ENCODE data around the gene OR5H2. TPM values are rescaled to one million over a fixed set of nuclear protein-coding genes. Genes with fewer than 3 reads are reported as not detected.

The OR5H2 gene
- total RNA-seq, 1 experiment from 2014 or later, result not detected

DNA sequence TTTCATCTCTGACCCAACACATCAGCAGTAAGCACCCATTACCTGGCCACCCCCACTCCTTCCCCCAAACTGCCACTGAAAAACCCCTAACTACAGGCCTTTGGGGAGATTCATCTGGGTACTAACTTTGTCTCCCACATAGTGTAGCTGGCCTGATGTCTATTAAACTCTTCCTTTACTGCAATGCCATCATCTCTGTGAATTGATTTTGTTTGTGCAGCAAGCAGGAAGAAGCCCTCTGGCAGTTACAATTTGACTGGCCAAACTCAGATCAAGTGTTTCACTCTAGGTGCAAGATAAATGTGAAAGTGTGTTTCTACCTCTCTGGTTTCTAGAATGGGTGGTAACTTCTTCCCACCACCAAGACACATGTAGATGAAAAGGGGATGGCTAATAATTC lies 44.6 kb downstream of the OR5H2 start:
- Histone ChIP-seq H3K36me3 (ENCODE audit: control insufficient read depth, insufficient read depth, low read length) (no peaks in the 10 kb centered on the region), H3K27ac (ENCODE audit: low read length) (no peak overlapping the region), H3K4me1 (ENCODE audit: control insufficient read depth, insufficient read depth, low read length) (no peaks in the 10 kb centered on the region), H3K9me3 (ENCODE audit: control insufficient read depth, insufficient read depth, low read depth, low read length) (no peaks in the 10 kb centered on the region), H3K4me3 (ENCODE audit: low read depth in 2 of 2, low read length in 2 of 2) (no peak overlapping the region), H3K27me3 (ENCODE audit: control insufficient read depth, insufficient read depth, low read length) (0 out of 2 replicates have a peak, but pooled peaks cover 3% of the 10 kb centered on the region)
- no TSS peak for BruUV-seq (replicated peaks)
- CTCF ChIA-PET, result no interaction called here
- POLR2A ChIA-PET, result no interaction called here
- in situ Hi-C loops (cut with HindIII; ENCODE audit: low pct_unique_long_range_greater_than_20kb, low sequenced_read_pairs) (no loop called here), intact Hi-C loops (cut with micrococcal nuclease; ENCODE audit: unreplicated experiment) (loop anchor here (10.0 kb wide), 2 partner anchors 248 to 532 kb away; no protein-coding TSS in a partner anchor)
- DNase-seq (ENCODE audit: low read depth, low spot score) (no peak), ATAC-seq (no peak)
- TF ChIP-seq SIN3A (IDR thresholded peaks at IDR 0.05; ENCODE audit: borderline replicate concordance, insufficient read depth, low read depth, low read length), result no peak
- TF ChIP-seq, protein P1, sequence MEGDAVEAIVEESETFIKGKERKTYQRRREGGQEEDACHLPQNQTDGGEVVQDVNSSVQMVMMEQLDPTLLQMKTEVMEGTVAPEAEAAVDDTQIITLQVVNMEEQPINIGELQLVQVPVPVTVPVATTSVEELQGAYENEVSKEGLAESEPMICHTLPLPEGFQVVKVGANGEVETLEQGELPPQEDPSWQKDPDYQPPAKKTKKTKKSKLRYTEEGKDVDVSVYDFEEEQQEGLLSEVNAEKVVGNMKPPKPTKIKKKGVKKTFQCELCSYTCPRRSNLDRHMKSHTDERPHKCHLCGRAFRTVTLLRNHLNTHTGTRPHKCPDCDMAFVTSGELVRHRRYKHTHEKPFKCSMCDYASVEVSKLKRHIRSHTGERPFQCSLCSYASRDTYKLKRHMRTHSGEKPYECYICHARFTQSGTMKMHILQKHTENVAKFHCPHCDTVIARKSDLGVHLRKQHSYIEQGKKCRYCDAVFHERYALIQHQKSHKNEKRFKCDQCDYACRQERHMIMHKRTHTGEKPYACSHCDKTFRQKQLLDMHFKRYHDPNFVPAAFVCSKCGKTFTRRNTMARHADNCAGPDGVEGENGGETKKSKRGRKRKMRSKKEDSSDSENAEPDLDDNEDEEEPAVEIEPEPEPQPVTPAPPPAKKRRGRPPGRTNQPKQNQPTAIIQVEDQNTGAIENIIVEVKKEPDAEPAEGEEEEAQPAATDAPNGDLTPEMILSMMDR (IDR thresholded peaks at IDR 0.05), result no peak
- TF ChIP-seq, protein P2, sequence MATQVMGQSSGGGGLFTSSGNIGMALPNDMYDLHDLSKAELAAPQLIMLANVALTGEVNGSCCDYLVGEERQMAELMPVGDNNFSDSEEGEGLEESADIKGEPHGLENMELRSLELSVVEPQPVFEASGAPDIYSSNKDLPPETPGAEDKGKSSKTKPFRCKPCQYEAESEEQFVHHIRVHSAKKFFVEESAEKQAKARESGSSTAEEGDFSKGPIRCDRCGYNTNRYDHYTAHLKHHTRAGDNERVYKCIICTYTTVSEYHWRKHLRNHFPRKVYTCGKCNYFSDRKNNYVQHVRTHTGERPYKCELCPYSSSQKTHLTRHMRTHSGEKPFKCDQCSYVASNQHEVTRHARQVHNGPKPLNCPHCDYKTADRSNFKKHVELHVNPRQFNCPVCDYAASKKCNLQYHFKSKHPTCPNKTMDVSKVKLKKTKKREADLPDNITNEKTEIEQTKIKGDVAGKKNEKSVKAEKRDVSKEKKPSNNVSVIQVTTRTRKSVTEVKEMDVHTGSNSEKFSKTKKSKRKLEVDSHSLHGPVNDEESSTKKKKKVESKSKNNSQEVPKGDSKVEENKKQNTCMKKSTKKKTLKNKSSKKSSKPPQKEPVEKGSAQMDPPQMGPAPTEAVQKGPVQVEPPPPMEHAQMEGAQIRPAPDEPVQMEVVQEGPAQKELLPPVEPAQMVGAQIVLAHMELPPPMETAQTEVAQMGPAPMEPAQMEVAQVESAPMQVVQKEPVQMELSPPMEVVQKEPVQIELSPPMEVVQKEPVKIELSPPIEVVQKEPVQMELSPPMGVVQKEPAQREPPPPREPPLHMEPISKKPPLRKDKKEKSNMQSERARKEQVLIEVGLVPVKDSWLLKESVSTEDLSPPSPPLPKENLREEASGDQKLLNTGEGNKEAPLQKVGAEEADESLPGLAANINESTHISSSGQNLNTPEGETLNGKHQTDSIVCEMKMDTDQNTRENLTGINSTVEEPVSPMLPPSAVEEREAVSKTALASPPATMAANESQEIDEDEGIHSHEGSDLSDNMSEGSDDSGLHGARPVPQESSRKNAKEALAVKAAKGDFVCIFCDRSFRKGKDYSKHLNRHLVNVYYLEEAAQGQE (IDR thresholded peaks at IDR 0.05; ENCODE audit: insufficient read depth in 1 of 2, low read depth in 2 of 2, low read length in 1 of 2), result no peak
- no peak for TF ChIP-seq TCF7L2 (IDR thresholded peaks at IDR 0.05; ENCODE audit: low read depth, low read length)
- TF ChIP-seq POLR2AphosphoS5 (IDR thresholded peaks at IDR 0.05; ENCODE audit: low read depth, low read length), result no peak

DNA sequence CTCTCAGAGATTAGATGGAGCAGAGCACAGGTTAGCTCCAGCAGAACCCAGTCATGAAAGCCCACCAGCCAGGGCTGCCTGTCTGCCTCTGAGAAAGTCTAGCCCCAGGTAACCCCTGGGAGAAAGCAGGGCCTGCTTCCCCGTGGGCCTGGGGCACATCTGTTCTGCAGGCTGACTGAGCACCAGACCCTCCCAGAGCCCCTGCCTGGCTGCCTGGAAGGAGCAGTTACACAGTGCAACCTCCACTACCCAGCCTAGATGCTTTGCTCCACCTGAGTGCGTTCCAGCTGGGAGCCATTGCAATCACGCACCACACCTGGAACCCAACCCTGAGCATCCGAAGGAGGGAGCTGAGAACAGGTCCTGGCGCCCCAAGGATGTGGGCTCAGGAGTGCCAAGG lies 46.6 kb downstream of the OR5H2 start:
- ATAC-seq (0 out of 2 replicates have a peak, but pooled peaks have one; percentile 48), DNase-seq (ENCODE audit: low read depth, low spot score) (no peak)
- H3K9me3 ChIP-seq (ENCODE audit: control insufficient read depth, insufficient read depth, low read depth, low read length), result no peaks in the 10 kb centered on the region
- ChIA-PET POLR2A (no interaction called here), CTCF (no interaction called here)
- intact Hi-C loops (cut with micrococcal nuclease; ENCODE audit: unreplicated experiment), result loop anchor here (1.0 to 10.0 kb wide), 4 partner anchors 140 to 534 kb away; no protein-coding TSS in a partner anchor
- 0 out of 2 replicates have a peak, but pooled peaks cover 3% of the 10 kb centered on the region for H3K27me3 ChIP-seq (ENCODE audit: control insufficient read depth, insufficient read depth, low read length)
- no peak overlapping the region for H3K4me3 ChIP-seq (ENCODE audit: low read depth in 2 of 2, low read length in 2 of 2)
- H3K36me3 ChIP-seq (ENCODE audit: control insufficient read depth, insufficient read depth, low read length), result no peaks in the 10 kb centered on the region
- H3K4me1 ChIP-seq (ENCODE audit: control insufficient read depth, insufficient read depth, low read length), result no peaks in the 10 kb centered on the region
- no TSS peak for BruUV-seq (replicated peaks)
- H3K27ac ChIP-seq (ENCODE audit: low read length), result no peak overlapping the region
- TF ChIP-seq, protein P1 (IDR thresholded peaks at IDR 0.05), result no peak
- TF ChIP-seq TCF7L2 (IDR thresholded peaks at IDR 0.05; ENCODE audit: low read depth, low read length) (no peak), POLR2AphosphoS5 (IDR thresholded peaks at IDR 0.05; ENCODE audit: low read depth, low read length) (no peak), SIN3A (IDR thresholded peaks at IDR 0.05; ENCODE audit: borderline replicate concordance, insufficient read depth, low read depth, low read length) (no peak)
- TF ChIP-seq, protein P2 (IDR thresholded peaks at IDR 0.05; ENCODE audit: insufficient read depth in 1 of 2, low read depth in 2 of 2, low read length in 1 of 2), result no peak
- in situ Hi-C loops (cut with HindIII; ENCODE audit: low pct_unique_long_range_greater_than_20kb, low sequenced_read_pairs), result no loop called here
